ENCODE measurements around the gene MIEF1.

MIEF1 gene

GRCh38 chr22:39470451-39471291, 31.4 kb upstream of the MIEF1 start:
- DNase-seq (ENCODE audit: low read depth) = no peak

- DNase-seq (ENCODE audit: low read depth) = no peak
These were observed 30.5 kb upstream of the MIEF1 start for GRCh38 chr22:39471381-39472141.

GRCh38 chr22:39472570-39473556, 29.2 kb upstream of the MIEF1 start:
- DNase-seq (ENCODE audit: low read depth) = no peak

GRCh38 chr22:39473851-39474250, 28.2 kb upstream of the MIEF1 start:
- no peak for DNase-seq (ENCODE audit: low read depth)

- no peak for DNase-seq (ENCODE audit: low read depth)
These were observed 27.6 kb upstream of the MIEF1 start for GRCh38 chr22:39474351-39475111.

- no peak for DNase-seq (ENCODE audit: low read depth)
These were observed 26.8 kb upstream of the MIEF1 start for GRCh38 chr22:39475337-39475736.

- no peak for DNase-seq (ENCODE audit: low read depth)
These were observed 26.2 kb upstream of the MIEF1 start for GRCh38 chr22:39475902-39476301.

GRCh38 chr22:39476664-39477063, 25.4 kb upstream of the MIEF1 start:
- DNase-seq (ENCODE audit: low read depth) = no peak

GRCh38 chr22:39477542-39477941, 24.5 kb upstream of the MIEF1 start:
- no peak for DNase-seq (ENCODE audit: low read depth)

- no peak for DNase-seq (ENCODE audit: low read depth)
These were observed 23.6 kb upstream of the MIEF1 start for GRCh38 chr22:39478441-39478850.

GRCh38 chr22:39479254-39479653, 22.8 kb upstream of the MIEF1 start:
- DNase-seq (ENCODE audit: low read depth) = no peak

- no peak for DNase-seq (ENCODE audit: low read depth)
These were observed 21.5 kb upstream of the MIEF1 start for GRCh38 chr22:39480557-39480956.

- no peak for DNase-seq (ENCODE audit: low read depth)
These were observed 21.0 kb upstream of the MIEF1 start for GRCh38 chr22:39481054-39481453.

- no peak for DNase-seq (ENCODE audit: low read depth)
These were observed 20.5 kb upstream of the MIEF1 start for GRCh38 chr22:39481595-39481994.

- DNase-seq (ENCODE audit: low read depth) = no peak
These were observed 19.3 kb upstream of the MIEF1 start for GRCh38 chr22:39482768-39483167.

- no peak for DNase-seq (ENCODE audit: low read depth)
These were observed 14.9 kb upstream of the MIEF1 start for GRCh38 chr22:39486951-39487825.

GRCh38 chr22:39487826-39488520, 14.1 kb upstream of the MIEF1 start:
- DNase-seq (ENCODE audit: low read depth) = no peak

GRCh38 chr22:39488563-39489083, 13.5 kb upstream of the MIEF1 start:
- no peak for DNase-seq (ENCODE audit: low read depth)

Data from activated T-helper 1 cell treated with Interleukin-2 at 50 U/mL for 16 hours (primary cell).